ENCODE measurements around the gene MRPS15.
"Not testable (repeated sequence)": the region's sequence is repeated elsewhere in the genome, so short reads cannot be mapped to it uniquely, and the experiment has no call there.

MRPS15 gene

DNA sequence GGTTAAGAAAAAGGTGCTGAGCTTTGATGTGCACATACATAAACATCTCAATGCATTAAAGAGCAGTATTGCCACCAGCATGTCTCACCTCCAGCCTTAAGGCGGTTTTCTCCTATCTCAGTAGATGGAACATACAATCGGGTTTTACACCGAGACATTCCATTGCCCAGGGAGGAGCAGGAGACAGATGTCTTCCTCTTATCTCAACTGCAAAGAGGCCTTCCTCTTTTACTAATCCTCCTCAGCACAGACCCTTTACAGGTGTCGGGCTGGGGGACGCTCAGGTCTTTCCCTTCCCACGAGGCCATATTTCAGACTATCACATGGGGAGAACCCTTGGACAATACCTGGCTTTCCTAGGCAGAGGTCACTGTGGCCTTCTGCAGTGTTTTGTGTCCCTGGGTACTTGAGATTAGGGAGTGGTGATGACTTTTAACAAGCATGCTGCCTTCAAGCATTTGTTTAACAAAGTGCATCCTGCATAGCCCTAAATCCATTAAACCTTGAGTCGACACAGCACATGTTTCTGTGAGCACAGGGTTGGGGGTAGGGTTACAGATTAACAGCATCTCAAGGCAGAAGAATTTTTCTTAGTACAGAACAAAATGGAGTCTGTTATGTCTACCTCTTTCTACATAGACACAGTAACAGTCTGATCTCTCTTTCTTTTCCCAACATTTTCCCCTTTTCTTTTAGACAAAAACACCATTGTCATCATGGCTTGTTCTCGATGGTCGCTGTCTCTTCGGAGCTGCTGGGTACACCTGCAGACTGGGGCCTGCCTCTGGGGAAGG is 25.3 kb upstream of the MRPS15 start:
- not testable (repeated sequence) for ATAC-seq, H3K27me3 Mint-ChIP-seq, H3K4me1 Mint-ChIP-seq, H3K9me3 Mint-ChIP-seq, DNase-seq, H3K4me3 Mint-ChIP-seq
- H3K27ac Mint-ChIP-seq, result peak overlapping the region in 1 of 2 donors; percentile 8

DNA sequence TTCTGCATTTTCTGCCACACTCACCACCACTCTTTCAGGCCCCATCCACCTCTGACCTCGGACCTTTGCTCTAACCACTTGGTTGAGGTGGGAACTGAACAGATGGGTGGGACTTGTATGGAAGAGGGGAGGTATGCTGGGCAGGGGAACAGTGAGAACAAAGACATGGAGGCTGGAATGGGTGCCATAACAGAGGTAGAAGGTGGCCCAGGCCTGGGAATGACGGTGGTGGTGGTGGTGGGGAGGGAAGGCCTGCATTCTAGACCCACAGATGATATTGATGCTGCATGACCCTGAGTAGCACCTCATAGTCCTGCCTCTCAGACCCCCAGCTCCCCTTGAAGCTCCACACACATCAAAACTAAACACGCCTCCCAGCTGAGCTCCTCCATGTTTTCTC is 23.7 kb upstream of the MRPS15 start:
- Mint-ChIP-seq H3K27ac (peak overlapping the region in 1 of 2 donors; percentile 16), H3K4me3 (no peak overlapping the region), H3K27me3 (no peaks in the 10 kb centered on the region), H3K9me3 (no peaks in the 10 kb centered on the region), H3K4me1 (no peaks in the 10 kb centered on the region)
- ATAC-seq (no peak), DNase-seq (no peak)

DNA sequence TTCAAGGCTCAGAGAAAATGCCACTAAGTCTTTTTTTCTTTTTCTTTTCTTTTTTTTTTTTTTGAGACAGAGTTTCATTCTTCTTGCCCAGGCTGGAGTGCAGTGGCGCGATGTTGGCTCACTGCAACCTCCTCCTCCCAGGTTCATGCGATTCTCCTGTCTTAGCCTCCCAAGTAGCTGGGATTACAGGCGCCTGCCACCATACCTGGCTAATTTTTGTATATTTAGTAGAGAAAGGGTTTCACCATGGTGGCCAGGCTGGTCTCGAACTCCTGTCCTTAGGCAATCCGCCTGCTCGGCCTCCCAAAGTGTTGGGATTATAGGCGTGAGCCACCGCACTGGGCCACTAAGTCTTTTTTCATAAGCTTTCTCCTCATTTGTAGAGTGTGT is 23.1 kb upstream of the MRPS15 start:
- H3K27ac Mint-ChIP-seq, DNase-seq, ATAC-seq, H3K9me3 Mint-ChIP-seq, H3K4me1 Mint-ChIP-seq, H3K27me3 Mint-ChIP-seq, H3K4me3 Mint-ChIP-seq: not testable (repeated sequence)

DNA sequence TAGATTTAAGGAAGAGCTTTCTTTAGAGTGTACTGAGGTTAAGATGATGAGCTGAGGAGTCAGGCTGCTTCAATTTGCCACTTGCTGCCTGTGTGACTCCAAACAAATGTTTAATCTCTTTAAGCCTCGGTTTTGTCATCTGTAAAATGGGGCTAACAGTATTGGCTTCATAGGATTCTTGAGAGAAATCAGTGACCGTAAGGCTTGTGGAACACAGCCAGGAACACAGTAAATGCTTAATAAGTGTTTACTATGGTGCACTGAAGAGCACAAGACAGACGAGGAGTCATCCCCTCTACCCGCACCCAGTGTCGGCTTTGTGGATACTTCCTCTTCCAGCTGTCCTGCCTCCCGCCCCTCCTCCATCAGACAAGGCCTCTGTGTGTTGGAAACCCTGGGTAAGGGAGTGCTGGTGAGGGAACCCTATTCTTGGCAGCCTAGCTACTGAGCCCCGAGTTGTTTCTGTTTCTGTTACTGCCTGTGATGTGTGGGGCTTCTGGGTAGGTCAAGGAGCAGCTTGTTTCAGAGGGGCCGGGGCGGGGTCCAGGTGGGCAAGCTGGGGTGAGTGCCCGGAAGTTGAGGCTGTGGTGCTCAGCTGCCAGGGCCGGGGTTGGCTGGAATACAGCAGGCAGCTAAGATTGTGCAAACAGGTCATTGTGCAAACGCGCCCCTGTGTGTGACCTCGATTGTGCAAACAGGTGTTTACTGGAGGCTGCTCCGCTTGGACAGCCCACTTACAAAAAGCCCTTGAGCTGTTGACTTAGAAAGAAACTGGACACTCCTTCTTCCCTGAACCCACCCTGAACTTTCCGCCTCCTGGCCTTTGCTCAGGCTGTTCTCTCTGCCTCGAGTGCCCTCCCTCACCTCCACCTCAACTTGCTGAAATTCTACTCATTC is 22.5 kb upstream of the MRPS15 start:
- no peaks in the 10 kb centered on the region for H3K9me3 Mint-ChIP-seq
- peak overlapping the region in 1 of 2 donors; percentile 7 for H3K27ac Mint-ChIP-seq
- DNase-seq, result no peak
- H3K4me1 Mint-ChIP-seq, result peaks cover 11% of the 10 kb centered on the region
- no peak overlapping the region for H3K4me3 Mint-ChIP-seq
- peaks cover 9% of the 10 kb centered on the region for H3K27me3 Mint-ChIP-seq
- no peak for ATAC-seq

DNA sequence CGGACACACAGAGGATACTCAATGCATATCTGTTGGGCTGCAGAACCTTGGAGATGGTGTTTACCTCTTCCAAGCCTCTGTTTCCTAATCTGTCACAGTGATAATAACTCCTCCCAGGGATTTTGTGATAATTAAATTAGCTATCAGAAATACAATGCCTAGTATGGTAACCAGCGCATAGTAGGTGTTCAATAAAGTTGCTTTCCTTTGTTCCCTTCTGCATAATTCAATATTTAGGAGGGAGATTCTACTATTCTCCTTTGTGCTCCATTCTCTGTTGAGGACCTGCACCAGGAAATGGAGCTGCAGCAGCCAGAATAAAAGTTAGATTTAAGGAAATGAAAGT is 21.9 kb upstream of the MRPS15 start:
- Mint-ChIP-seq H3K27ac (peak overlapping the region in 1 of 2 donors; percentile 7), H3K9me3 (no peaks in the 10 kb centered on the region), H3K4me3 (no peak overlapping the region), H3K4me1 (peaks cover 14% of the 10 kb centered on the region), H3K27me3 (peaks cover 13% of the 10 kb centered on the region)
- ATAC-seq (no peak), DNase-seq (no peak)

DNA sequence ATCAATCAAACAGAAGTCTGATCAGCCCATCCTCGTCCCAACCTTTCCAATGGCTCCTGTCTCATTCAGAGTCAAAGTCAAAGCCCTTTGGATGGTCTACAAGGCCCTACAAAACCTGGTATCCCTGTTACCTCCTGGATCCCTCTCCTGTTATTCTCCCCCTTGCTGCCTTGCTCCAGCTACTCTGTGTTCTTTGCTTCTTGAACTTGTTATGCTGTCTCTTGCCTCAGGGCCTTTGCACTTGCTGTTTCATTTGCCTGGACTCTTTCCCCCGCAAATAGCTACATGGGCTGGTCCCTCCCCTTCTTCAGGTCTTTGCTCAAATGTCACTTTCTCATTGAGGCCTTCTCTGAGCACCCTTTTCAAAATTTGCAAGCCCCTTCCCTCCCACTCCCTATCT is 19.9 kb upstream of the MRPS15 start:
- no peaks in the 10 kb centered on the region for H3K9me3 Mint-ChIP-seq
- no peak overlapping the region for H3K27ac Mint-ChIP-seq
- DNase-seq (no peak), ATAC-seq (no peak)
- H3K27me3 Mint-ChIP-seq, result peaks cover 13% of the 10 kb centered on the region
- no peak overlapping the region for H3K4me3 Mint-ChIP-seq
- H3K4me1 Mint-ChIP-seq, result peaks cover 14% of the 10 kb centered on the region

DNA sequence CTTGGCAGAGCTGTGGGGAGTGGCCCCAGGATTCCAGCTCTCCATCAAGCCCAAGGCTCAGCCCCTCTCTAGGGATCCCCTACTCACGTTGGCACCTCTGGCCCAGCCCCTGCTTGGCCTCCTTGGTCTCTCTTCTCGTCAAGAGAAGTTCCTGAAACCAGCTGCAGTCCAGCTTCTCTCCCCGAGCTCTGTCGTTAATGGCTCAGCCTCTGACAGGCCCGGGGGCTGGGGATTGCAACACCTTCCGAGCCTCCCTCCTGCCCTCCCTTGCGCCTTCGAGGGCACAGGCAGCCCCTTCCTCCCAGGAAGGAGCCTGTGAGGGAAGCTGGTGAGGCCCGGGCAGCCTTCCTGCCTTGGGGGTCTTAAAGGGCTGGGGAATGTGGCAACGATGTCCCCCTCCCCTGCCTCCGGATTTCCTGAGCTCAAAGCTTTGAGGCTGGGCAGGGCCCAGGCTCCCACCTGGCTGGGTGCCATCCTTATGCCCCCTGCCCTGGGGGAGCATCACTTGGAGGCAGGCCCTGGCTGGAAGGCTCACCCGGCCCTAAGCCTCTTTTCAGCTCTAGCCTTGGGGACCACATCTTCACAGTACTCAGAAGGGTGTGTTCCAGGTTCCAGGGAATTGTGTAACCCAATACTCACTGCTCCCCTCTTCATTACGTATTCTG is 18.7 kb upstream of the MRPS15 start, which contains the start of gene CSF3R:
TSS of gene CSF3R (minus strand) at position 190 of the 665 bp plus-strand sequence. CDS start 3,417 bp downstream, outside the sequence.
- peaks cover 13% of the 10 kb centered on the region for H3K27me3 Mint-ChIP-seq
- peak within 1 kb of the TSS; percentile 73 for H3K4me3 Mint-ChIP-seq
- peaks cover 14% of the 10 kb centered on the region for H3K4me1 Mint-ChIP-seq
- ATAC-seq, result peak; percentile 12
- DNase-seq, result no peak
- H3K9me3 Mint-ChIP-seq, result no peaks in the 10 kb centered on the region
- peak within 1 kb of the TSS; percentile 43 to 96 for H3K27ac Mint-ChIP-seq

DNA sequence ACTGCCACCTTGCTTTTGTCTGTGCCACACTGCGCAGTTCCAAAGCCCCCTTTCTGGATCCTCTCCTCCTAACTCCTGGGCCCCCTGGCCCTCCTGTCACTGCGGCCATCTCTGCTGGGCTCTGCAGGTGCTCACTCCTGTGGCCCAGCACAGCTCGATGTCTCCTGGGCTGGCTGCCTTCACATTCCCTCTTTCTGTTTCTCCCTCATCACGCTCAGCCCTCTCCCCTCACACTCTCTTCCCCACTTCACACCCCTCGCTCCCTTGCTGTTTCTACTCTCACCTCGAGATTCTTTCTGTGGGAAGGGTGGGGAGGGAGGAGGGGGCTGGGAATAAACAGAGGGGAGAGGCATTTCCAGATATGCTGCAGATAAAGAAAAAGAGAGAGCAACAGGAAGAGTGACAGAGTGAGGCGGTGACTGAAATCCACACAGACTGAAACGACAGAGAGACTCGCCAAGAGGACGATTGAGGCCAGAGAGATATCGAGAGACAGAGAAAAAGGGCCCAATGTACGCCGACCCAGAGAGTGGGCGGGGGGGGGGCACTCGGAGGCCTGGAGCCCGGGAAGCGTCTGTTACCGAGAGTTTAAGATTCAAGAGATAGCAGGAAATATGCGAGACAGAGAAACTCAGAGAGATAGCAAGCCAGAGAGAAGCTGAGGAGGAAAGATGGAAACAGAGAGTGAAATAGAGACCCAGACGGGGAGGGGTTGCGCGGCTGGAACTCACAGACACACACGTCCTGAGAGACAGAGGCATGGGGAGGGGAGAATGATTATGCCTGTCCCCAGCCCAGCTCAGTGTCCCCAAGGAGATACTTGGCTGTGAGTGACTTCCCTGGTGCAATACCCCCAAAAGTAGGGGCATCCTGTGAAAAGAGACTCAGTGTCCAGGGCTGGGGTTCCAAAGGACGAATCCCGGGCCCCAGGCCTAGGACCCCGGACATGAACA is 17.9 kb upstream of the MRPS15 start:
- peaks cover 13% of the 10 kb centered on the region for H3K27me3 Mint-ChIP-seq
- peak overlapping the region; percentile 43 to 96 for H3K27ac Mint-ChIP-seq
- DNase-seq, result no peak
- H3K9me3 Mint-ChIP-seq, result no peaks in the 10 kb centered on the region
- peak overlapping the region; percentile 73 for H3K4me3 Mint-ChIP-seq
- peak; percentile 35 for ATAC-seq
- peaks cover 14% of the 10 kb centered on the region for H3K4me1 Mint-ChIP-seq

DNA sequence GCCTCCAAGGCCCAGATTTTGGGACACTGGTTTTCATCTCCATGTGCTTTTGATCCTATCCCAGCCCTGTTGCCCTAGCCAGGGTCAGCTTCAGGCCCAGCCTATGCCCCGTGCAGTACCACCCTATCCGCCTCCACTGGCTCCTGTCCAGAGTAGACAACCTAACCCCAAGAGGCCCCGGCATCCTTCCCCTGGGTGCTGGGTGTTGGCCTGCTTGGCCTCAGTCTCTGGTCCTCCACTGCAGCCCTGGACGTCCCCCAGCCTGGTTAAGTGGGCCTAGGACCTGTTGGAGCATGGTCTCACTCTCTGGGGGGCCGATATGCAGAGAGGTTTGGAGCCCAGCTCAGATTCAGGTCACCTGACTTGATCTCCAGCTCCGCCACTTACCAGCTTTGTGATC is 16.9 kb upstream of the MRPS15 start:
- H3K9me3 Mint-ChIP-seq, result no peaks in the 10 kb centered on the region
- DNase-seq (no peak), ATAC-seq (no peak)
- H3K27ac Mint-ChIP-seq, result no peak overlapping the region
- no peak overlapping the region for H3K4me3 Mint-ChIP-seq
- H3K4me1 Mint-ChIP-seq, result peaks cover 14% of the 10 kb centered on the region
- H3K27me3 Mint-ChIP-seq, result peaks cover 13% of the 10 kb centered on the region

DNA sequence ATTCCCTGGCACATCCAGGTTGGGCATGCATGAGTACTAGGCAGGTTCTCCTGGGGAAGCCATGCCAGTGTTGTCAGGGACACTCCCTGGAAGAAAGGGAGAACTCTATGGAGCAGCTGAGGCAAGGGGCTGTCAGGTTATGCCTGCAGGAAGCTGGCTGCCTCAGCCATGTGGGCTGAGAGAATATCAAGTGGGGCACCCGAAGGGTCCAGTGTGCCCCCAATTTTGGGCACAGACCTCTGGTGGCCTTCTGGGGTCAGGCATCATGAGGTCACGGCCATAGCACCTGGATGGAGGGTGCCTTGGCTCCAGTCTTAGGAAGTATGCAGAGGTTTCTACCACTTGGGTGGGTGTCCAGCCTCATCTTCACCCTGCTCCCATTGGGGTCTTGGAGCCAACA is 16.0 kb upstream of the MRPS15 start:
- peaks cover 13% of the 10 kb centered on the region for H3K27me3 Mint-ChIP-seq
- no peak overlapping the region for H3K4me3 Mint-ChIP-seq
- ATAC-seq (no peak), DNase-seq (no peak)
- peak overlapping the region in 1 of 2 donors; percentile 54 for H3K27ac Mint-ChIP-seq
- H3K4me1 Mint-ChIP-seq, result peaks cover 14% of the 10 kb centered on the region
- H3K9me3 Mint-ChIP-seq, result no peaks in the 10 kb centered on the region

DNA sequence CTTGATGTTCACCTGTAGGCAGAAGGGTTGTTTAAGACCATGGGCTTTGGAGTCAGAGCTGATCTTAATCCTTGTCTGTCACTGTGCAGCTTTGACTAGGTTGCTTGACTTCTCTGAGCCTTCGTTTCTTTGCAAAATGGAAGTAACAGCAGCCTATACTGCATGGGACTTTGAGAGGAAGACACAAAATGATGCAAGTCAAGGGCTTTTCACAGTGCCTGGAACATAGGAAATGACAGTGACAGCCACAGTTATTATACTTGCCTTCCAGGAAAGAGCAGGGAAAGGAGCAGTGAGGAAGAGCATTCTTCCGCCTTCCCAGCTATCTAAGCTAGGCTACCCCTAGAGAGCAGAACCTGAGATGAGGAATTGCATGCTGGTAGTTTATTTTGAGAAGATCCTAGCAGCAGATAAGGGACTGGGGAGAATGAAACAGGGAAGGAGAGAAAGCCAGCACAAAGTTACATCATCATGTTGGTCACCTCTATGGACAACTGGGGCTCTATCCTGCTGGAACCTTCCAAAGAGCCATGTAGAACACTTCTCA is 15.4 kb upstream of the MRPS15 start:
- DNase-seq (no peak), ATAC-seq (no peak)
- Mint-ChIP-seq H3K27ac (peak overlapping the region in 1 of 2 donors; percentile 24), H3K9me3 (no peaks in the 10 kb centered on the region), H3K27me3 (peaks cover 13% of the 10 kb centered on the region), H3K4me1 (peaks cover 14% of the 10 kb centered on the region), H3K4me3 (no peak overlapping the region)

DNA sequence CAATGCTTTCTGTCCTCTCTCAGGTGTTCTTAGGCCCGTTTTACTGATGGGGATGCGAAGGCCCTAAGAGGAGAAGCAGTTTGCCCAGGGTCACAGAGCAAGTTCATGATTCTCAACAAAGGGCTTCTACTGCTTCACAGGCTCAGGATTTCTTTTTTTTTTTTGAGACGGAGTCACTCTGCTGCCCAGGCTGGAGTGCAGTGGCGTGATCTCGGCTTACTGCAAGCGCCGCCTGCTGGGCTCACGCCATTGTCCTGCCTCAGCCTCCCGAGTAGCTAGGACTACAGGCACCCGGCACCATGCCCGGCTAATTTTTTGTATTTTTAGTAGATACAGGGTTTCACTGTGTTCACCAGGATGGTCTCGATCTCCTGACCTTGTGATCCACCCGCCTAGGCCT is 13.4 kb upstream of the MRPS15 start:
- DNase-seq, ATAC-seq, H3K9me3 Mint-ChIP-seq, H3K4me3 Mint-ChIP-seq, H3K27ac Mint-ChIP-seq: not testable (repeated sequence)
- H3K27me3 Mint-ChIP-seq, result peaks cover 13% of the 10 kb centered on the region
- H3K4me1 Mint-ChIP-seq, result peaks cover 12% of the 10 kb centered on the region

DNA sequence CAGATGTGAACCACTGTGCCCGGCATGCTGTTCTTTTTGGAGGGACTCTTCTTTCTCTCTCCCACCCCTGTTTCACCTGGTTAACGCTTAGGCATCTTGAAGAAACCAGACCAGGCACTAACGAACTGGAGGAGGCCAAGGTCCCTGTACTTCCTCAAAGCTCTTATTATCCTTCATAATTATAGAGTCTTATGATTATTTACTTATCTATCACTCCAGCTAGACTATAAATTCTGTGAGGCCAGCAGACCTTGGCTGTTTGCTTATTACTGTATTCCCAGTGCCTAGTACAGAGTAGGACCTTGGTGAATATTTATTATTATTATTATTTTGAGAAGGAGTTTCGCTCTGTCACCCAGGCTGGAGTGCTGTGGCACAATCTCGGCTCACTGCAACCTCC is 12.8 kb upstream of the MRPS15 start:
- H3K27ac Mint-ChIP-seq, result peak overlapping the region in 1 of 2 donors; percentile 73
- ATAC-seq, result no peak
- peaks cover 6% of the 10 kb centered on the region for H3K27me3 Mint-ChIP-seq
- DNase-seq, result no peak
- H3K4me1 Mint-ChIP-seq, result peaks cover 5% of the 10 kb centered on the region
- no peaks in the 10 kb centered on the region for H3K9me3 Mint-ChIP-seq
- no peak overlapping the region for H3K4me3 Mint-ChIP-seq

DNA sequence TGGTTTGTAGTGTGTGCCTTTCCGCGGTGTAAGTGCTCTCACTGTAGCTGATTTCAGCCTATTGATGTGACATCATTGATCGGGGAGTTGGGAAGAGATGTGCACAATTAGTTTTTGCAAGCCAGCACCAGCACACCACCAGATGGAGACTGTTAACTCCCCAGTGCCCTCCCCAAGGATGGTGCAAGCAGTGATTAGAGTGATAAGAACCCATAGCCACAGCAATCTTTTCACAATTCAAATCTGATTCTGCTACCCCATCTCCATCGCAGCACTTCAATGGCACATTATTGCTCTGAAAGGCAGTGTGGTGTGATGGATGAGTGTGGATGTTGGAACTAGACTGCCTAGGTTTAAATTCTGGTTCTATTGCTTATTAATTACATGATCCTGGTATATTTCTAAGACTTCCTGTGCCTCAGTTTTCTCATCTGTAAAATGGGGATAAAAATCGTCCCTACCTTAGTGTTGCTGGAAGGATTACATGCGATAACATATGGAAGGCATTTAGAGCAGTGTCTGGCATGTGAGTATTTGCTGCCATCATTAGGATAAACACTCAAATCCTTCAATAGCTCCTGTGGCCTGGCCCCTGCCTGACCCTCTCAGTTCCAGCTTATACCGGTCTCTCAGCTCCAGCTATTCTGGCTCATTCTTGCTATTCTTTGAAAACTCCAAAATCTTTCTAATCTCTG is 11.9 kb upstream of the MRPS15 start:
- H3K4me3 Mint-ChIP-seq, result no peak overlapping the region
- ATAC-seq (no peak), DNase-seq (no peak)
- no peak overlapping the region for H3K27ac Mint-ChIP-seq
- H3K9me3 Mint-ChIP-seq, result no peaks in the 10 kb centered on the region
- H3K27me3 Mint-ChIP-seq, result no peaks in the 10 kb centered on the region
- no peaks in the 10 kb centered on the region for H3K4me1 Mint-ChIP-seq

Data from stimulated activated naive CD8-positive, alpha-beta T cell treated with anti-CD3 and anti-CD28 coated beads, Interleukin-15, amount 100 ng/mL, for 72 hours (primary cell).